K562 (cell line): Measurements from ENCODE around the gene ALOX12B. TPM values are rescaled to one million over a fixed set of nuclear protein-coding genes. Genes with fewer than 3 reads are reported as not detected.

Experiments
- CHCHD3 ChIP-seq: fragments of 250-450 bp; sonication (Bioruptor Pico); IDR thresholded peaks from 2 replicates; pipeline ENCODE4 v2.1.2; 2022; ENCODE audit warnings: mild to moderate bottlenecking
- EP300 ChIP-seq: IDR thresholded peaks from 2 replicates; pipeline ENCODE4 v1.6.1; 2012; ENCODE audit warnings: low read length, improper control_type of control experiment
- EP400 ChIP-seq: fragments of 450-650 bp; IDR thresholded peaks from 2 replicates; pipeline ENCODE4 v1.6.1; 2017; ENCODE audit warnings: antibody characterized with exemption, mild to moderate bottlenecking, moderate library complexity
- ETV1 ChIP-seq: fragments of 450-650 bp; conservative IDR thresholded peaks from 2 replicates; pipeline ENCODE4 v1.6.1; 2016; ENCODE audit warnings: missing genetic modification characterization, control low read depth, low read depth, missing compliant biosample characterization
- ETV6 ChIP-seq, 3 experiments: fragments of 150-350 bp in 1 of 3; sonication (generic) in 1 of 3; formaldehyde crosslinking in 1 of 3; IDR thresholded peaks; 2 replicates each; pipeline versions ENCODE4 v1.6.1 to v1.8.0; 2014 to 2022; ENCODE audit warnings: borderline replicate concordance in 2 of 3, low read depth in 2 of 3, antibody characterized with exemption in 1 of 3, low read length in 1 of 3, mild to moderate bottlenecking in 1 of 3, missing genetic modification reagents in 1 of 3
- GTF2B ChIP-seq: IDR thresholded peaks from 2 replicates; pipeline ENCODE4 v1.6.1; 2011; ENCODE audit not compliant: insufficient read length; ENCODE audit errors: extremely low read depth
- HBP1 ChIP-seq: fragments of 450-650 bp; formaldehyde crosslinking; IDR thresholded peaks from 2 replicates; pipeline ENCODE4 v1.4.0; 2022; ENCODE audit warnings: missing genetic modification characterization
- NFE2 ChIP-seq: IDR thresholded peaks from 2 replicates; pipeline ENCODE4 v1.6.1; 2014; ENCODE audit warnings: antibody characterized with exemption, low read depth
- PHF21A ChIP-seq: fragments of 450-650 bp; IDR thresholded peaks from 2 replicates; pipeline ENCODE4 v1.6.1; 2017; ENCODE audit warnings: low read depth, borderline replicate concordance
- POLR2AphosphoS2 ChIP-seq: IDR thresholded peaks from 2 replicates; pipeline ENCODE4 v1.6.1; 2012; ENCODE audit warnings: low read length, improper control_type of control experiment
- RFX5 ChIP-seq: IDR thresholded peaks from 2 replicates; pipeline ENCODE4 v1.6.1; 2011; ENCODE audit warnings: low read depth, mild to moderate bottlenecking, improper control_type of control experiment, low read length
- SMARCA4 ChIP-seq: fragments of 450-650 bp; IDR thresholded peaks from 2 replicates; pipeline ENCODE4 v1.6.1; 2016
- SNAPC5 ChIP-seq: fragments of 250-450 bp; sonication (Bioruptor Pico); IDR thresholded peaks from 2 replicates; pipeline ENCODE4 v1.8.0; 2021; ENCODE audit warnings: moderate library complexity, mild to moderate bottlenecking, inconsistent platforms
- SRSF9 ChIP-seq: fragments of 200-400 bp; formaldehyde crosslinking; IDR thresholded peaks from 2 replicates; pipeline ENCODE4 v1.6.1; 2017; ENCODE audit warnings: low read depth, low read length, borderline replicate concordance
- TEAD1 ChIP-seq, 2 experiments: fragments of 450-650 bp in 1 of 2; sonication (generic) in 1 of 2; formaldehyde crosslinking; IDR thresholded peaks; 2 replicates each; pipeline versions ENCODE4 v1.4.0 to v1.8.0; 2020 to 2022; ENCODE audit warnings: mild to moderate bottlenecking in 2 of 2, missing genetic modification reagents in 1 of 2
- UBTF ChIP-seq, 2 experiments: IDR thresholded peaks; 2 replicates each; pipeline ENCODE4 v1.6.1; 2012; ENCODE audit warnings: improper control_type of control experiment in 2 of 2, low read depth in 2 of 2, low read length in 2 of 2, borderline replicate concordance in 1 of 2
- ZBTB33 ChIP-seq: sonication (generic); formaldehyde crosslinking; IDR thresholded peaks from 2 replicates; pipeline ENCODE4 v1.8.1; 2023; ENCODE audit warnings: mild to moderate bottlenecking, missing genetic modification reagents
- ZFP91 ChIP-seq: sonication (generic); formaldehyde crosslinking; IDR thresholded peaks from 2 replicates; pipeline ENCODE4 v1.8.0; 2022; ENCODE audit warnings: mild to moderate bottlenecking, missing genetic modification reagents
- ZNF217 ChIP-seq: sonication (generic); formaldehyde crosslinking; IDR thresholded peaks from 2 replicates; pipeline ENCODE4 v1.8.0; 2022; ENCODE audit warnings: mild to moderate bottlenecking, missing genetic modification reagents
- ZNF764 ChIP-seq: fragments of 250-450 bp; sonication (Bioruptor Pico); IDR thresholded peaks from 2 replicates; pipeline ENCODE4 v1.4.0; 2020; ENCODE audit warnings: low read depth, mild to moderate bottlenecking, moderate library complexity
- polyA plus RNA-seq, 8 experiments: library from polyadenylated mRNA; depleted of rRNA in 4 of 8; stranded (reverse) in 5 of 8; unstranded in 3 of 8; fragments of >200 nt; fragmentation: Nextera tagmentation in 2 of 8; fragmentation: Illumina TruSeq in 1 of 8; extraction: Ambion mirVana in 2 of 8; extraction: Trizol in 1 of 8; gene quantifications; 2 replicates each; pipeline versions ENCODE4 v1.2.1 to v1.2.3, GENCODE V29; 2011 to 2014; ENCODE audit warnings: inconsistent platforms in 1 of 8, missing spikeins in 1 of 8
- total RNA-seq, 7 experiments: library from RNA; depleted of rRNA in 6 of 7; stranded (reverse); fragments of >200 nt in 6 of 7; fragmentation: Illumina TruSeq in 2 of 7; extraction: Trizol in 2 of 7; gene quantifications; 2 replicates each; pipeline versions ENCODE4 v1.2.1 to v1.2.3, GENCODE V29; 2011 to 2021; ENCODE audit warnings: low replicate concordance in 1 of 7

Gene ALOX12B
- total and polyA plus RNA-seq, 9 of the 15 experiments (the other 6 are each of a cell fraction or from before 2014, with no cell fraction given) = not detected

GRCh38 chr17:8105957-8106398 is 18.5 kb upstream of the ALOX12B start (continued):
- TF ChIP-seq SRSF9 (no peak), UBTF (IDR thresholded peaks at IDR 0.05; ENCODE audit: borderline replicate concordance in 1 of 2, low read depth in 2 of 2, low read length in 2 of 2) (0 out of 4 replicates have a peak, but pooled peaks of 1 of the 2 experiments have one; percentile 50), ETV1 (tag) (peak; percentile 69), PHF21A (no peak), ZBTB33 (CRISPR knock-in tag) (peak; percentile 63), ETV6 (IDR thresholded peaks at IDR 0.05; ENCODE audit: borderline replicate concordance in 1 of 2, low read depth in 2 of 2, low read length in 1 of 2) (no peak), ETV6 (CRISPR knock-in tag; IDR thresholded peaks at IDR 0.05; ENCODE audit: borderline replicate concordance) (no peak), EP400 (peak; percentile 69), ZNF764 (CRISPR knock-in tag) (no peak), ZFP91 (no peak), TEAD1 (CRISPR knock-in tag; IDR thresholded peaks at IDR 0.05) (no peak), RFX5 (no peak), POLR2AphosphoS2 (no peak), ZNF217 (CRISPR knock-in tag) (no peak), SMARCA4 (peak; percentile 37; the same call in 1 of the 2 replicates), CHCHD3 (CRISPR knock-in tag) (no peak), GTF2B (no peak), NFE2 (no peak), EP300 (peak; percentile 46; the same call in 1 of the 2 replicates), HBP1 (no peak), SNAPC5 (no peak)
